Stimulated activated CD4-positive, alpha-beta T cell treated with anti-CD3 and anti-CD28 coated beads, Interleukin-2, amount 100 ng/mL, for 4 hours (primary cell): Measurements from ENCODE around the gene NLGN1.

Experiments
- DNase-seq: peaks from one replicate; pipeline ENCODE4 v3.0.0-alpha.2; 2020; ENCODE audit warnings: low read depth

The NLGN1 gene

DNA sequence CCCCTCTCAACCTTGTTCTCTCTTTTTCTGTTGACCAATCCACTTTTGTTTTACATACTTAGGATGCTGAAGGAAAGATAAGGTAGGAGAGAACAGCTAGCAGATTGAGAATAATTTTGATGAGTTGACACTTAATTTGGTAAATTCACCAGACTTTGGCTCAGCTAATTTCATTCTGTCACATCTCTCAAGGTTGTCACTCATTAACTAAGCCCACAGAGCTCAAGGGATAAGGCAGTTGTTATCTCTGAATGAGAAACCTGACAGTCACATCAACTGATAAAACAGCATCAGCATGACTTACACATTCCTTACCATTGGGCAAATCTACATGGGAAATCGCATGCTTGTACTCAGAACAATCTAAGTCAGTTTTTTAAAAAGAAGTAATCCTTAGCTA is 591.4 kb downstream of the NLGN1 start:
- DNase-seq: no peak

DNA sequence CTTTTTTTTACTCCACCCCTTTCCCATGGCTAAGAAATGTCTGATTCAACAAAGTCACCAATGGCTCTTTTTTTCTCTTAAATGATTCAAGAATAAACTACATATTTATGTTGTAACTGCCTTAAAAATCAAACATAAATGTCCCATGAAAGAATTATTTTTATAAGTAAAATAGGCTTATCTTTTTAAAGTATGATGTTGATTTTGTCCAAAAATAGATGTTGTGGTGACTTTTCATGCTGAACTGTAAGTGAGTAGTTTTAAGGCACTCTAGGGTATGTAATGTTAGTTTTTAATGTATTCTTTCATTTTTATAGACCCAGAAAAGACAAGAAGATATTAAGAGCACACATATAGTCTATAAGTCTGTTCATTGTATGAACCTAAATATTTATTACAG is 594.9 kb downstream of the NLGN1 start:
- no peak for DNase-seq

DNA sequence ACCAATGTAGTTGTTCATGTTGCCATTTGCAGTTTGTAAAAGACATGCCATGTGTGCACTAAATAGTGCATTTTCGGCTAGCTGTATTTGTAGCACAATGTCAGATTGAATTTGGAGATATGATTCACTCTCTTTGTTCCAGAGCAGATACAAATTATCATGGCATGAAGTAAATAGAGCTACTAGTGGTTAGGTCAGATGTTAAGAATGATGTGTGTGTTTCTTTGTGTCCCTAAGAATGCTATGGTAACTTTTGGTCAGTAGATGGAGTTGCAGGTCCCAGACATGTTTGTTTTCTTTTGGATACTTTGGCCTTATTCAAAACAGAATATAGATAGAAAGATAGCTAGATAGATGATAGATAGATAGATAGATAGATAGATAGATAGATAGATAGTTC is 595.8 kb downstream of the NLGN1 start:
- no peak for DNase-seq

DNA sequence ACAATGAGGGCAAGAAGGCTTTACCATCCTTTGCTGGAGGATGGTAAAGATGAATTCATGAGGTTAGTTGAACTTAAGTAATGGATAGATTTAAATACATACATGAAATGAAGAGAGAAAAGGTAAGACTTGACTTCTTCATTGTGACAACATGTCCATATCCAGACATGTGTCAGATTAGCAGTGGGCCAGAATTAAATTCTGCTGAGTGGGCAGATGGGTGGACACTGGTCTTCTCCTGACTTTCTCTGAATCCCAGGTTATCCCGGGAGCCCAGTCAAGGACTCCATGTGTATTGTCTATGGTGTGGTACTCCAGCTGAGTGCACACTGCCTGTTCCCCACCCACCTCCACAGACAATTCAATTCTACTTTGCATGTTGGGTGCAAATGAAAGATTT is 603.1 kb downstream of the NLGN1 start:
- DNase-seq: no peak

DNA sequence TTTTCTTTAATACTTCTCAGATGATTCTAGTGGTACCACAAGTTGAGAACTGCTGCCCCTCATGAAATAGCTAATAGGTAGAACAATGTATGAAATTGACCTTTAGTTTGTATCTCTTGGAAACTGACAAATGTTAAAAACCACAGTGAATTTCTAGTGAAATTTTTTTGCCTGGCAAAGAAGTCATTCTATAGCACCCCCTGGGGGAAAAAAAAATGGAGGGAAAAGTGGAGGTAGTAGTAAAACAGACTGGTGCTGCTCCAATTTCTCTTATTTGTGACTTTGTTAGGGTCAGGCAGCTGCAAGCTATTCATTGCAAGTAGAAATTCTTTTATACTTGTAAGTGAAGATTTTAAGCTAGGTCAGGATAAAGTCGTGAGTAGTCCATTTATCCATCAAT is 605.0 kb downstream of the NLGN1 start:
- no peak for DNase-seq

DNA sequence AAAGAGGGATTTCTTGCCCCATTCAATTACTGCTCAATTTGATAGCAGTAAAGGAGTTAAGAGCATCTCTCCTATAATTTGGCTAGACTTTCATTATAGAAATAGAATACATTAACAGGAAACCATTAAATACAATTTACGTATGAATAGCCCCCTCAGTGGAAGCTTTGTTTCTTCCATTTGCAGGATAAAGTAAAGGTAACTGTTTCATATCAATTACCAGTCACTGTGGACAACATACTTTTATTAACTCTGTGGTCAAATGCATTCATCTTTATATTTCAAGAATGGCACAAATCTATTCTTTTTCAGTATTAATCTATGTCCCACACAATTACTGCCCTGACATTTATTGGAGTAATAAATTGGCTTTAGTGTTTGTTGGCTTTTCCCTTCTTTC is 613.4 kb downstream of the NLGN1 start:
- no peak for DNase-seq

DNA sequence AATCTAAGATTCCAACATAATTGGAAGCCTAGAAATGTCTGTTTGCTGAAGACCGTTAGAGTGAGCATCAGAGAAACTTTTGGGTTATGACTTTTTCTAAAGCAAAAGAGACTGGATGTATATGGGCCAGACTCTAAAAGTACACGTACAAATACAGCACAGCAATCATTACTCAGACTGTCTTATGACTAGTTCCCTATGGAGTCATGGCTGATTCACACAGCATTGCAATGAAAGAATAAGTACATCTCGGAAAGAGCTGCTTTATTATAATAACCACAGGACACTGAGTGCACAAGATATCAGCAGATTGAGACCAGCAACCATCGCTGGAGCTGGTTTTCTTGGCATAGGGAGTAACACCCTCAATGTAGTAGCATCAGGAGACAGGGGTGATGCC is 618.6 kb downstream of the NLGN1 start:
- DNase-seq: no peak

DNA sequence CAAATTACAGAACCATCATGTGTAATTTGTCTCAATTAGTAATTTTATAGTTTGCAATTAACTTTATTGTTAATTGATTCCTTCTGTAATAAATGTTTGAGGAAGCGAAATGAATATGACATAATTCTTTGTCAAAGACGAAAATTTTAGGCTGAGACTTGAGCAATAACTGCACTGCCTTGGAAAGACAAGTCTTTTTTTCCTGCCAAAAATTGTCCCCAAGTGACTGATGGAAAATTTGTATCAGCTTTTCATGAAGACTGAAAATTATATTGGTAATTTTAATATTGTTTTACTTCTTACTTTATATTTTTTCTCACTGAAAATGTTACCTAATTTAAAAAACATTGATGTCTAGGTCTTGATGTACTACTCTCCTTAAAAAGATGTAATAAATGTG is 622.6 kb downstream of the NLGN1 start:
- no peak for DNase-seq

DNA sequence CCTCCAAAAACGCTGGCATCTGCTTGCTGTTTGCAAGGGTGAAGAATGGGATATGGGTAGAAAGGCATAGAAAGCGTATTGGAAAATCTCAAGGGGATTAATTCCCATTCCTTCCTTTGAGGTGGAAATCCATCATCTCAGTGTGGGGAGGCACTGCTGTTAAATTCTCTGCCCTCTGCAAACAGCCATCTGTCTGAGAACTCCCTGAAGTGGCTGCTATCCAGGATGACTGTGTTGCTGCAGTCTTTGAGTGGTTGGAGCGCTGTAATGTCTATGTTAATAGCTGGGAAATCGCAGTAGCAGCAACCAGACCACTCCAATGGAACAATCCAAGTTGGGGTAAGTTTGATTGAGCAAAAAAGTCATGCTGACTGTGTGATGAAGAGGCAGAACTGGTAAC is 625.9 kb downstream of the NLGN1 start:
- DNase-seq: no peak

DNA sequence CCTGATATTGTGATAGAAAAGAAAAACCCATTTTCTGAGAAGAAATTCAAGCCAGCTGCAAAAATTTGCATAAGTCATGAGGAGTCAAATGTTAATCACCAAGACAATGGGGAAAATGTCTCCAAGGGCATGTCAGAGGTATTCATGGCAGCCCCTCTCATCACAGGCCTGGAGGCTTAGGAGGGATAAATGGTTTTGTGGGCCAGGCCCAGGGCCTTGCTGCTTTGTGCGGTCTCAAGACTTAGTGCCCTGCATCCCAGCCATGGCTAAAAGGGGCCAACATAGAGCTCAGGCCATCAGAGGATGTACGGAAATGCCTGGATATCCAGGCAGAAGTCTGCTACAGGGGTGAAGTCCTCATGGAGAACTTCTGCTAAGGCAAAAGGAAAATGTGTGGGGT is 631.1 kb downstream of the NLGN1 start:
- DNase-seq: no peak

DNA sequence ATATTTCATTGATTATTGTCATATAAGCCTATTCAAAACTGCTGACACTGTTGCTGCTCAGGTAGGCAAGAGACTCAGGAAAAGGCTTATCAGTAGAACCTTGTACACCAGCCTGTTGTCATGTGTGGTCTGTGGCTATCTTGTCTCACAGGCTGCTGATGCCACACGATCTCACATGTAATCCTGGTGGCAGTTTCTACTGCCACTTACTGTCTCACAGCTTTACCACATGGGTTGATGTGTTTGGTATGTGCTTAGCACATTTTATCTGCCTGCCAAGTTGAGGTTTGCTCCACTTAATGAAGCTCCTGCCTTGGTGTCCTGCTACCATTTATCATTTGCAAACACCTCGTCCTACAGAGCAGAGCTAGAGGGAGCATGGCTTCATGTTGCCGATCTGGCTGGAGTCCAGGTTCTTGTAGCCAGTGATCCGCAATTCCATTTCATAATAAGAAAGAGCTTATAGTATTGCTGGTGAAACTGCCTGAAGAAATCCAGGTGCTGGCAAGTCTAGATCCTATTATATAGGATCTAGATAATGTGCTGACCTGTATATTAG is 637.9 kb downstream of the NLGN1 start:
- DNase-seq: no peak

DNA sequence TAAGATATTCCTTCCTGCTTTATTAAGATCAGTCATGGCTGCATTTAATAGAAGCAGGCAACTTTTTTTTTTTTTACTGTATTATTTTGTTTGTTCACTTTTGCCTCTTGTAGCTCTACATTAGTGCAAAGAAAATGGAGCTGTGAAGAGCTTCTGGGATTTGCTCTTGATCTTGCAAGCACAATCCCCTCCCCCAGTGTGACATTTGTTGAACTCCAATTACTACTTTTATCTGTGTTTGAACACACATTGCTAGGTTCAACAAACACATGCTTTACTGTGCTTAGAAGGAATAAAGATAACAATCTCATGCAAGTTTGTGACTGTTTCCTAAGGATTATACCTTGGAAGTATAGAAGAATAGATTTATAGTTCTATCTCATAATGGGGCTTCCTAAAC is 648.8 kb downstream of the NLGN1 start:
- DNase-seq: no peak

DNA sequence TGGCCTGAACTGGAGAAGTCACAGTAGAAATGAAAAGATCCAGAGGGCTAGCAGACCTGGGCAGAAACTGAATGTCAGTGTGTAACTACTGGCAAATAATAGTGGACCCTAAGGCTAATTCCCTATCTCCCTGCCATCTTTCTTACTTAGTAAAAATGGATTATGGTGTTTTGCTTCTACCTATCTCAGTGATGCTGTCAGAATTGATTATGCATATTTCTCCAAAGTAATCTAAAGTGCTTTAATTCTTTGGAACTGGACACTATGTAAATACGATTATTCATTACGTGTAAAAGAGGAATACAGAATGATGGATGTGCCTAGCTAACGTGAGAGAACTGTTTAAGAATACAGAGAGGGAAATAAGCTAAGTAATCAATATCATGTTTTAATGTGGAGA is 651.9 kb downstream of the NLGN1 start:
- no peak for DNase-seq

DNA sequence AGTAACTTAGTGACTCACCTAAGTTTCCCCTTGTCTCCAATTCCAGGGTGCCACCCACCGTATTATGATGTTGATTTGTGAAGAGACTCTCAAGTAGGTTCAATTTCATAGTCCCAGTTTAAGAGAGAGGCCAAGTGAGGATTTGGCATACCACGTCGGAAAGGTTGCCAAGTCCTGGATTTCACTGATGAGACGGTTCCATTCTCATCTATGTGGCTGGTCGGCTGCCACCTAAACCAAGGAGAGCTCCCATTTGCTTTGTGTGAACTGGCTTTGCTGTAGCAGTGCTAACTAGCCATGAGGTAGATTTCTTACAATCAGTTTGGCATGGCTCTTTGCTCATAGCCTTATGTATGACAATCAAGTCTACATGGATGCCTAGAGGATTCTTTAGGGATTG is 653.6 kb downstream of the NLGN1 start:
- DNase-seq: no peak

DNA sequence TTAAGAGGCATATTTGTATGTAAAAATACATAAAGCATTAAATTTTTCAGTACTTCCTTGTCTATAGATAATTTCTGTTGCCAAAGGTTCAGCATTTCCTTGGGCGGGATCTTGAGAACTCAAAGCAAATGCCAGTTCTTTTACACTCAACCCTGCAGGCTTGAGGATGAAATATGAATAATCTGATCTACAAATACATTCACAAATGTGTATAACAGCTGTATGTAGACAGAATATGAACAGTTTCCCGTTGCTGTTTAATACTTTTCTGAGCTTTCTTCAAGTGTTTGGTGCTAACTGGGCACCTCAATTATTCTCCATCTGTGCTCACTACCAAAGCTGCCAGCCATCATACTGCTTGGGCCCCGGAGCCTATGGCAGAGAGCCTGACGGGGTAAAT is 661.3 kb downstream of the NLGN1 start:
- DNase-seq: no peak

DNA sequence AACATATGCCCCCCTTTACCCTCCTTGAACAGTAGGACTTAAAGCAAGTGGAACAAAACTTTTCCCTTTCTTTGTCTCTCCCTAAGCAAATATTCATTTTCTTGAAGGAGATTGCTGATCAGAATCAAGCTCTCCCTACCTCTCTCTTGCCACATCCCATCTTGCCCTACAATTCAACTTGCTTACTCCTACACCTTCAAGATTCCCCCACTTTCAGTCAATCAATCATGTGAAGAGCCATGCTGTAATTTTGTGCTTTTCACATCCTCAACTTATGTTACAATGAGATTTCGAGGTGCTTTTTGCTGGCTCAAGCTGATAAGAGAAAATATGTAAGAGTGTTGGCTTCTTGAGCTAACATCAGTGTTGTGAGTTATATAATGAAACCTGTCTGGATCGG is 662.9 kb downstream of the NLGN1 start:
- no peak for DNase-seq

DNA sequence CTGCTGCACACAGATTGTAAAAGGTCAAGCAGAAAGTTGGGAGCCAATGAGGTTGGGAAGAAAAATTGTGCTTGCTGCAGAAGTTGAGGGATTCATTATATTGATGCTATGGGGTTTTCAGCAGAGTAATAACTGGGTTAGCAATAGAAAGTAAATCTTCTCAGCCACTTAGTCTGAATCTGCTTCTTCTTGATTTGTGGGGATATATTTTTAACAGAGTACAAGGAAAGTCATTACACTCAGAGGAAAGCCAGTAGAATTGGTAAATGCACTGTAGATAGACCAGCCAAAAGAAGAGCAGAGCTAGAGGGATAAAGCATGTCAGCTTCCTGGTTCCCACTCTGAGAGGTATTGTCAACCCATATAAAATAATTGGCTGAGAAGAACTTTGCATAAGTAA is 663.6 kb downstream of the NLGN1 start:
- no peak for DNase-seq

DNA sequence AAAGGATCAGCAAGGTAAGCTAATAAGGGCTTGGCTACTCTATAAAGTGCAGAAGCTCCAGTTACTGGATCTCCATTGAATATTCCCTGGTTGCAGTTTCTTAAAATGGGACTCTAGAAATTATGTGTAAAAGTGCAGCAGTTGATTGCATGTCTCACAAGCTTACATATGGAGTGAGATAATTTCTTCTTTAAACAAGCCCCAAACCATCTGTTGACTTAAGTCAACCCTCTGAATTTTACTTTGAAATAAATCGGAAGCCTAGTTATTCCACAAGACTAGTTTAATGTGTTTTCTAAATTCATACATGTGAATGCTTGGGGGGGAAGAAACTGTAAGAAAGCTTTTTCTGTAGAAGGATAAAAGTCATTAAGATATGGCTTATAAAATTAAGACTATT is 664.2 kb downstream of the NLGN1 start:
- DNase-seq: no peak

DNA sequence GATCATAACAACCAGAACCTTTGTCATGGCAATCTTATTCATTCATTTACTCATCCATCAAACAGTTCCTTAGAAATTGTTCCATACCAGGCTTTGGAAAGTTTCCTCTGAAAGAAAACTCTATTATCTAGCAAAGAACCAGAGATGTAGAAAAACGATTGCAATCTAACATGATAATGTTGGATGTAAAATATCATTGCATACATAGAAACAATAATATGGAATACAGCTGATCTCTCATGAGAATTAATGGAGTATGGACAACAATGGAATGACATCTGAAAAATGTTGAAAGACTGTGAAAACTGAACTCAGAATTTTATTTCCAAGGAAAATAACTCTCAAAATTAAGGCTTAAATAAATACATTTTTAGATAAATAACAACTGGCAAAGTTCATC is 665.4 kb downstream of the NLGN1 start:
- DNase-seq: no peak

DNA sequence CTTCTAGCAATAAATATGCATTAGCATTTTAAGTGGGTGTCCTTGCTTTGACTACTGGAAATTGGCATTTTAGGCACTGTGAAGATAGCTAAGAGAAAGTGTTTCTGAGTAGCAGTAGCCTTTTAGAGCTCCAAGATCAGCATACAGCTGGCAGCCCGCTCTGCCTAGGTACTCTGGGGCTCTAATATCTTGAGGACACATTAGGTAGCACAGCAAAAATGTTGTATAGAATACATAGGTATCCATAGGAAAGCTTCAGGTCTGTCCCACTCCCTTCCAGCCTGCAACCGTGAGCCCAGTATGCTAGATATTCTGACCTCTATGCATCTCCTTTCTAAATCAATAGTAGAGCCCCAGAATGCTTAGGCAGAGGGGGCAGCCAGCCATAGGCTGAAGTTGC is 670.5 kb downstream of the NLGN1 start:
- no peak for DNase-seq

DNA sequence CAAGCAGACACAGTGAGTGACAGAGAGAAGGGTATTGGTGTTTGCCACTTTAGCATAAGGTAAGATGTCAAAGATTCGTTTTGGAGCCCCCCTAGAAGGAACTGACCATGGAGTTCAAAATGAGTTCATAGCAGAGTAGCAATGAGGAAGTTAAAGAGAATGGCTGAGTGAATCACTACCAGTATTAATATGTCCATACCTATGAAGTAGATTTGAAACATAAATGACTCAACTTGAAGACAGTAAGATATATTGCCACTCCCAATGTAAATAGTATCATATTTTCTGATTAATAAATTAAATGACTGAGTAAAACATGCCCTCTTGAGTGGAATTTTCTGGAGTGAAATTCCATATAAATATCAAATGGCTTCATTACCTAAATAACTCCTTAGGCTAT is 675.1 kb downstream of the NLGN1 start:
- DNase-seq: no peak

DNA sequence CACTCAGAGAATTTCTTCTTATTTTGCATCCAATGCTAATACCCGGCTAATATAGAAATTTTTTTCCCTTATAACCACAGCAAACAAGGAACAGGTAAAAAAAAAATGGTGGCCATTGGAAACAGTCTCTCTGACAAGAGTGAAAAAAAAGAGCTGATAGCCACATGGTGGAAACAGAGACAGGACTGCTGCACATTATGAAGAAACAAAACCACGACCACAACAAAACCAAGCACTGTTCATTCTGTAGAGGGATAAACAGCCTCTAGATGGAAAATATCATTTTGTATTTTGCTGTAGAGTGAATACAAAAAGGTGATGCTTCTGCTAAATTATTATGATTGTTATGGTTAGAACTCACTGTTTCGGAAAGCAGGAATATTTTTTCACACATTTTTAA is 686.2 kb downstream of the NLGN1 start:
- DNase-seq: no peak

DNA sequence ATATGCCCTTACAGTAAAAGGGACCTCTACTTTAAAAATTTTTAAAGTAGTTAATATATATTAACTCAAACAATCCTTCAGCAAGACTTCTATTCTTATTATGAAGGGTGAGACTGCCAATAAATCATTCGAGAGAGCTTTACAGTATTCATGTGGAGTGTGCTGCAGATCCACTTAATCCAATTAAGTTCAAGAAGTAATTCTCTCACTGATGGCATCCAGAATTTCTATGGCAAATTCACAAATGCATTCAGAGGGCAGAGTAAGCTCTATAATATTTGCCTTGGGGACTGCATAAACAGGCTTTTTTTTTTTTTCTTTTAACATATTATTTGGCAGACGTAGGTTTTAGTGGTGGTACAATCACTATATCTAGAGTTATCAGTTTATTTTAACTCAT is 692.0 kb downstream of the NLGN1 start:
- no peak for DNase-seq

DNA sequence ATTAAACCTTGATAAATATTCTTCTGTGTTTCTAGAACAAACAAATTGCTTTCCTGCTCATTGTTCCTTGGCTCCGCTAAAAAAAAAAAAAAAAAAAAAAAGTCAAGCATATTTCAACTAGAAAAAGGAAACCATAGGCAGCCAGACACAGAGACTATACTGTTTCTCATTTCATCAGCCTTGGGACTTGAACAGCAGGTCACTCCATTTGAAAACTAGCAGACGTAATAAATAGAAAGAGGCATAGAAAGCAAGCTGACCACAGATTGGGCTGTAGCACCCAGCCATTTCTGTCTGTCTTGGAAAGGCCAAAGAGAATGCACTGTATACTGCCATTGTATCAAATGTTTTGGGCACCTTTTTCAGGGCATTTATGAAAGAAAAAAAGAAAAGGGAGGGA is 697.1 kb downstream of the NLGN1 start:
- no peak for DNase-seq

DNA sequence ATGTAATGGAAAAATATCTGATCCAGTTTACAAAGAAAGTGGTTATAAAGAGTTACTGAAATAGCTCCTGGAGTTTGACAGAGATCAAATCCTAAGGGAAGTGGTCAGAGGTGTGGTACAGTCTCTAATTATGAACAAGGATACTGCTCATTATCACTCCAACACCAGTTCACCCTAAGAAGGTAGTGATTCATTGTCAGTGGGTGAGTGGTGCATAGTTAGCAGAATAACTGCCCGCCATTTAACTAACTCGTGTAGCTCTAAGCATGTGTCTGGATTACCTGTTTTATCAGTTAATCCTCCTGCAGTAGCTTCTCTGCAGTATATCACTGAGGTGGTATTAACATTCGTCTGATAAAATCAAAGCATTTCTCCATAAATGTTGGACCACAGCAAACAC is 700.1 kb downstream of the NLGN1 start:
- no peak for DNase-seq
